HG03045 (cell line): ENCODE data around the gene ZNF618.
"Not testable (repeated sequence)": the region's sequence is repeated elsewhere in the genome, so short reads cannot be mapped to it uniquely, and the experiment has no call there.

Experiments used
- ATAC-seq: cut with Tn5 transposase; IDR thresholded peaks from one replicate; pipeline ENCODE4 v1.9.1; 2021; ENCODE audit warnings: mild to moderate bottlenecking, moderate library complexity; ENCODE audit not compliant: unreplicated experiment

Gene ZNF618

DNA sequence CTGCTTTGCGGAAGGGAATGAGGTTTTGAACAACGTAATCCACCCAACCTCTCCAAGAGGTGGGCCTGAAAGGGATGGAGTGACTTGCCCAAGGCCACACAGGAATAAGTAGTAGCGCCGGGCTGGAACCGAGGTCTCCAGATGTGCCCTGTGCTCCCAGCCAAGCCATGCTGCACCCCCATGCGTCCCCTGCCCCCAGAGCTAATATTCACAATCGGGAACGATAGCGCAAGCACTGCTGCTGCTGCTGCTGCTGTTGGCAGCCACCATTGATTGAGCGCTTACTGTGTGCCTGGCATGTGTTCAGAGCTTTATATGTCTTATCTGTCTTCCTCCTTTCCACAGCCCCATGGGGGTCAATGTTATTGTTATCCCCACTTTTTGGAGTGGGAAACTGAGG is 158.1 kb downstream of the ZNF618 start:
- no peak for ATAC-seq

DNA sequence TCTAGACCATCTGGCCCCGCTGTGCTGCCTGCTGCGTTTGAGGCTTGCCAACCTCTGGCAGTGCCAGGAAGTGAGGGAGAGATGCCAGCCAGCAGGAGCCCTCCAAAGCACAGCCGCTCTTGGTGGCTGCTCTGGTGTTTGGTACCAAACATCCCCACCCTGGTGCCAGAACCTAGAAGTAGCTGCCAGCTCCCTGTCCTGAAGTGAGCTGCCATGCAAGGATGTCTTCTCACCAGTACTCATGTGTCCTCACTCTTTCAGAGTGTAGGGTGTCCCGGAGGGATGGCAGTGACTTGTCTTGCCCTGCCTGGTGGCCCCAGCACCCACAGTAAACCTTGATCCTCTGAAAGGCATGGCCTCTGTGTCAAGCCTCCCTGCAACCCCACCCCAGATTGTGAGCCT is 158.6 kb downstream of the ZNF618 start:
- ATAC-seq = no peak

DNA sequence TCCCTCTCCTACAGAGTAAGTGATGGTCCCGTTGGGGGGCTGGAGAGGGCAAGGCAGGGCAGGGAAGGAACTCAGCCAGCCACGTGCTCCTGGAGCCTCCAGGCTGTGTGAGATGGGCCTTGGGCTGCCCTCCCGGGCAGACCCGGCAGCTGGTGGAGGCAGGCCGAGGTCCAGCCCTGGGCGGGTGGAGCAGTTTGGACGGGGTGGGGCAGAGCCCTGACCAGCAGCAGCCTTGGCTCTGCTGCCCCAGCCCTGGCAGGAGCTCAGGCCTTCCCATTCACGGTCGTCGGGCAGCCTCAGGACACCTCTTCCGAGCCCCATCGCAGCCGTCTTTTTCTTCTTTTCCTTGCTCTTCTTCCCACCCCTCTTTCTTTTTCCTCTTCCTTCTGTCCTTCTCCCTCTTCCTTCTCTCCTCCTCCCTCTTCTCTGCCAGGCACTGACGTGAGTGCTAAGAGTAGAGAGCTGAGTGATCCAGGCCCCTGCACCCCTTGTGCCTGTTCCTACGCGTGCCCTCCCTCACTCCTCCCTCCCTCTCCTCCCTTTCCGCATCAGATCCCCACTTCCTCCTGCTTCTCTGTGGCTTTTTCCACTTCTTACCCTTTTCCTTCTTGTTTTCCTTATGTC is 159.2 kb downstream of the ZNF618 start:
- no peak for ATAC-seq

DNA sequence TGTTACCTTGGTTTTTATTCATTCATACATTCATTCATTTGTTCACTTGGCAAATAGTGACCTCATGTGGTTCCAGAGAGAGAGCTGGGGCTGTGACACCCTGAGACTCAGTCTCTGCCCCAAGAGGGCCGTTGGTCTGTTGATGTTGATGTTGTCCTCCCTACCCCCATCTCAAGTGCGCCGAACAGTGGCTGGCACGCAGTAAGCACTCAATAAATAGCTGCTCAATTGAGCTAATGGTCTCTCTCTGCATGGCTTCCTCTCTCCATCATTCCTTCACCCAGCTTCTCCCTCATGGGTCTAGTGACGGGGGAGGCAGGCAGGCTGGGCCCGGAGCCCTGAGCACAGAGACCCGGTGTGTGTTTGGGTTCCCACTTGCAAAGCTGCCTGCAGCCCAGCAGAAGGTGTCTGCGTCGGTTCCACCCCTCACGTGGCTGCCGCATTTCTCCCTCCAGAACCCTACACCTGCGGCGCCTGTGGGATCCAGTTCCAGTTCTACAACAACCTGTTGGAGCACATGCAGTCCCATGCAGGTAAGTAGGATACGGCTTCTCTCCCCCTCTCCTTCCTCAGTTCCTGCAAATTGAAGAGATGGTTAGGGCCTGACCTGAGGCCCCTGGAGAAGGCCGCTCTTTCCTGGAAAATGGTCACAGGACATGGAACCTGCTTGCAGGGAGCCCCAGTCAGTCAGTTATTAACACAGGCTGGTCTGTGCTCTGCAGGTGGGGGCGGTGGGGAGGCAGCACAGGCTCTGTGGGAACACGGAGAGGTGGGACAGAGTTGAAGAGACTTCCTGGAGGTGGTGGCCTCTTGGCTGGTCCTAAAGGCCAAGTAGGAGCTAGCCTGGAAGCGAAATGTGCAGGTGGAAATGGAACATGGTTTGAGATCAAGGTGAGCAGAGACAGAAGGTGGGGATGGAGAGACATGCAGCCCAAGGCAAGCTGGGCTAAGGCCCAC is 160.0 kb downstream of the ZNF618 start:
- no peak for ATAC-seq

DNA sequence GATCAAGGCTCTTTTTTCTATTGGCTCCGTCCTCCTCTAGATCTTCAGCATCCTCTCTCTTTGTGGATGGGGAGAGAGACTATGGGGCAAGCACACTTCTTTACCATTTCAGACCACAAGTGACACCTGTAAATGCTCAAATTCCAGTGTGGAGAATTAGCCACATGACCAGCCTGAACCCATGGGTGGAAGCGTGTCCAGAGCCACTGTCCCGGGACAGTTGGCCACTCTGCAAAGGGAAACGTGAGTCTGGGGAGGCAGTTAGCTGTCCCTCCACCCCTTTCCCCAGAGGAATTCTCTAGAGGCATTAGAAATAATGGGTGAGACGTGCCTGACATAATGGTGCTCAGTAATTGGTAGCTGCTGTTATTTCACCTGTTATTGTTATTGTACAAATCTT is 161.1 kb downstream of the ZNF618 start:
- no peak for ATAC-seq

DNA sequence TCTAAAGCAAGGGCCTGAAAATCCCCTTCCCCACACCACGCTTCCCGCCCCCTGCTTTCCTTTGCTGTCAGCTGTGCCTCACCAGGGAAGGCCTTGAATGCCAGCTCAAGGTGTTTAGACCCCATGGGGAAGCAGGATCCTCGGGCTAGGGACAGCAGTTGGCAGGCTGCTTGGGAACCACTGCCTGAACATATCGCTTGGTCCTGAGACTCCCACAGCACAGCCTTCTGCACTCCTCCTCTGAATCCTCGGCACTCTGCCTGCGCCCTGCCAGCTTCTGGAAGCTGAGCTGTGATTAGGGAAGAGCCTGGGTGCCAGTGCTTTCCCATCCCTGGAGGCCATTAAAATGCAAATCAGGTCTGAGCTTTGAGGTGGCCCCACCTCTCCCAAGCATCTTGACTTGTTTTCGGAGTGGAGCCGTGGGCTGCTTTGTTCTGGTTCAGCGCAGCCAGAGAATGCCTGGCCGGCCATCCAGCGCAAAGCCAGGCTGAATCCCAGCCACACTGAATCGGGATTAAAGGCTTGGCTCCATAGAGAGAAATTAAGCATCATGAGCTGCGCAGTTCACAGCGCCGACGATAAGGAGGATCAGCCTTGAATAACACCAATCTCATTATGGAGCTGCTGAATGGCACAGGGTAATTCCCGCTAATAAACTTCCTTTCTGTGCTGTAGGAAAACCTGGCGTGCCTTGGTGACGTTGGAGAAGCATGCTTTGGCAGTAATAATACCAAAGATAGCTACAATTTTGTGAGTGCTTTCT is 162.0 kb downstream of the ZNF618 start:
- ATAC-seq = no peak

DNA sequence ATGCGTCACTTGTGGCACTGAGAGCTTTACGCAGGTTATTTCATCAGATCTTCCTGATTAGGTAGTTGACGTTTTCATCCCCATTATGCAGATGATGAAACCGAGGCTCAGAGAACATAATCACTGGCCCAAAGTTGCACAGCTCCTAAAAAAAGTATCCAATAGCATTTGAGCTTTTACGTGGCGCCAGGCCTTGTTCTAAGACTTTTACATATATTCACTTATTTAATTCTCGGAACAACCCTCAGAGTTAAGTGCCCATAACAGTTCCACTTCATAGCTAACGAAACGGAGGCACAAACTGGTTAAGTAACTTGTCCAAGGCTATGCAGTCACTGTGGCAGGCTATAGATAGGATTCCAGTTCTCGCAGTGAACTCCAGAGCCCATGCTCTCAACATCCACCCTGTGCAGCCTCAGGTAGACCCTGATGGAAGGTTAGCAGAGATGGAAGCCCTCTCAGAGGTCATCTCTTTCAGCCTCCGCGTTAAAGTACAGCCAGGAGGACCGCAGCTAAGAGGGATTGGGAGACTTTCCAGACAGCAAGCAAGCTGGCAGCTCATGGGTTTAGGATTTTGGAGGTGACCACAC is 162.7 kb downstream of the ZNF618 start:
- ATAC-seq = no peak

DNA sequence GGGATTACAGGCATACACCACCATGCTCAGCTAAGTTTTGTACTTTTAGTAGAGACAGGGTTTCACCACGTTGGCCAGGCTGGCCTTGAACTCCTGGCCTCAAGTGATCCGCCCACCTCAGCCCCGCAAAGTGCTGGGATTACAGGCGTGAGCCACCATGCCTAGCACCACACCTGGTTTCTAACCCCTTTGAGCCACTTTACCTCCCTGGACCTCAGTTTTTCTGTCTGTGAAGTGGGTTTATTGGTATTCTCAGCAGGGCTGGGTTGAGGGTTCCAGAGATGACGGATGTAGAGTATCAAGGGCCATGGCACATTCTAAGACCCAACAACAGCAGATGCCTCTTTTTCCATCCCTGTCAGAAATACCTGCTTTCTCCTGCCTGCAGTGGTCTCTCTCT is 163.4 kb downstream of the ZNF618 start:
- ATAC-seq = no peak

DNA sequence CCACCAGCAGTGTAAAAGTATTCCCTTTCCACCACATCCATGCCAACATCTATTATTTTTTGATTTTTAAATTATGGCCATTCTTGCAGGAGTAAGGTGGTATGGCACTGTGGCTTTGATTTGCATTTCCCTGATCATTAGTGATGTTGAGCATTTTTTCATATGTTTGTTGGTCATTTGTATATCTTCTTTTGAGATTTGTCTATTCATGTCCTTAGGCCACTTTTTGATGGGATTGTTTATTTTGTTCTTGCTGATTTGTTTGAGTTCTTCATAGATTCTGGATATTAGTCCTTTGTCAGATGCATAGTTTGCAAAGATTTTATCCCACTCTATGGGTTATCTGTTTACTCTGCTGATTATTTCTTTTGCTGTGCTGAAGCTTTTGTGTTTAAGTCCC is 167.6 kb downstream of the ZNF618 start:
- not testable (repeated sequence) for ATAC-seq

DNA sequence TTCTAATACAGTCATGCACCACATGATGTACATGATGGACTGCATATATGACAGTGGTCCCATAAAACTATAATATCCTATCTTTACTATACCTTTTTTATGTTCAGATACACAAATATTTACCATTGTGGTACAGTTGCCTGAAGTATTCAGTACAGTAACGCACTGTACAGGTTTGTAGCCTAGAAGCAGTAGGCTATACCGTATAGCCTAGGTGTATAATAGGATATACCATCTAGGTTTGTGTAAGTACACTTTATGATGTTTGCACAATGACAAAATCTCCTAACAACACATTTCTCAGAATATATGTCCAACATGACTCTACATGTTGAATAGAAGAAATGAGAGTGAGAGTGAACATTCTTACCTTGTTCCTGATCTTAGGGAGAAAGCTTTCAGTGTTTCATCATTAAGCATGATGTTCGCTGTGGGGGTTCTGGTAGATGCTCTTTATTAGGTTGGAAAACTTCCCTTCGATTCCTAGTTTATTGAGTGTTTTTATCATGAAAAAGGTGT is 170.2 kb downstream of the ZNF618 start:
- no peak for ATAC-seq

DNA sequence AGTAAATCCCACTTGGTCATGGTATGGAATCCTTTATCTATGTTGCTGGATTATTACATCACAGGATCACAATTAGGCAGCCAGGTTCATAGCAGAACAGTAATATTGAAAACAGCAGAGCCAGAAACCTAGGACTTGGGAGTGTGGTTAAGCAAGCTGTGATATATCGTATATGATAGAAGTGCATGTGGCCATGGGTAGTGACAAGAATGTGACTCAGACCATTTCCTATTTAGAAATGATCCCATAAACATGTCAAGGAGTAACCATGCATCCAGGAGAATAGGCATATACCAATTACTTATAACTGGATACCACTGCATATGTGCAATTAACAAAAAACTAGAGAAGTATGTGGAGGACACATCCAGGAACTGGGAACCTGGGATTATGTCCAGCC is 170.8 kb downstream of the ZNF618 start:
- ATAC-seq = no peak

DNA sequence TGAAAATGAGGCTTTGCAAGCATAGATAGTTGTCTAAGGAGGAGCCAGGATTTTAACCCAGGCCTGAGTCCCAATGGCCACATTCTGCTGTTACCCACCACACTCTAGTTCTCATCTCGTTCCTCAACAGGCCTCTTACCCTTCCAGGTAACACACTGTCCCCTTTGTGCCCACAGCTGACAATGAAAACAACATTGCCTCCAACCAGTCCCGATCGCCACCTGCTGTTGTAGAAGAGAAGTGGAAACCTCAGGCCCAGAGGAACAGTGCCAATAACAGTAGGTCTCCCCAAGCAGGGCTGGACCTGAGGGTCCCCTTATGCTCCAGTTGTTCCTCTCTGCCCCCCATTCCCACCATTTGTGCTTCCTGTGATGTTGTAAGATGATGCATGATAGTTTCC is 171.6 kb downstream of the ZNF618 start:
- no peak for ATAC-seq

DNA sequence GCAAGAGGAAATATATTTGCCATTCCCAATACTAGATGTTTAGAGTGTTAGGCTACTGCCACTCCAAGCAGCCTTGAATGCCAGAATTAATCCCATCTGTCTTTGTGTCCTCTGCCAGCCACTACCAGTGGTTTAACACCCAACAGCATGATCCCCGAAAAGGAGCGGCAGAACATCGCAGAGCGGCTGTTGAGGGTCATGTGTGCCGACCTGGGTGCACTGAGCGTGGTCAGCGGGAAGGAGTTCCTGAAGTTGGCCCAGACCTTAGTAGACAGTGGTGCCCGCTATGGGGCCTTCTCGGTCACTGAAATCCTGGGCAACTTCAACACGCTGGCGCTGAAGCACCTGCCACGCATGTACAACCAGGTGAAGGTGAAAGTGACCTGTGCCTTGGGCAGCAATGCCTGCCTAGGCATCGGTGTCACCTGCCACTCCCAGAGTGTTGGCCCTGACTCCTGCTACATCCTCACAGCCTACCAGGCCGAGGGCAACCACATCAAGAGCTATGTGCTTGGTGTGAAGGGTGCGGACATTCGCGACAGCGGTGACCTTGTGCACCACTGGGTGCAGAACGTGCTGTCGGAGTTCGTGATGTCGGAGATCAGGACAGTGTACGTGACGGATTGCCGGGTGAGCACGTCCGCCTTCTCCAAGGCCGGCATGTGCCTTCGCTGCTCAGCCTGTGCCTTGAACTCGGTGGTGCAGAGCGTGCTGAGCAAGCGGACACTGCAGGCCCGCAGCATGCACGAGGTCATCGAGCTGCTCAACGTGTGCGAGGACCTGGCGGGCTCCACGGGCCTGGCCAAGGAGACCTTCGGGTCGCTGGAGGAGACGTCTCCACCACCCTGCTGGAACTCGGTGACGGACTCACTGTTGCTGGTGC is 172.7 kb downstream of the ZNF618 start:
- no peak for ATAC-seq

DNA sequence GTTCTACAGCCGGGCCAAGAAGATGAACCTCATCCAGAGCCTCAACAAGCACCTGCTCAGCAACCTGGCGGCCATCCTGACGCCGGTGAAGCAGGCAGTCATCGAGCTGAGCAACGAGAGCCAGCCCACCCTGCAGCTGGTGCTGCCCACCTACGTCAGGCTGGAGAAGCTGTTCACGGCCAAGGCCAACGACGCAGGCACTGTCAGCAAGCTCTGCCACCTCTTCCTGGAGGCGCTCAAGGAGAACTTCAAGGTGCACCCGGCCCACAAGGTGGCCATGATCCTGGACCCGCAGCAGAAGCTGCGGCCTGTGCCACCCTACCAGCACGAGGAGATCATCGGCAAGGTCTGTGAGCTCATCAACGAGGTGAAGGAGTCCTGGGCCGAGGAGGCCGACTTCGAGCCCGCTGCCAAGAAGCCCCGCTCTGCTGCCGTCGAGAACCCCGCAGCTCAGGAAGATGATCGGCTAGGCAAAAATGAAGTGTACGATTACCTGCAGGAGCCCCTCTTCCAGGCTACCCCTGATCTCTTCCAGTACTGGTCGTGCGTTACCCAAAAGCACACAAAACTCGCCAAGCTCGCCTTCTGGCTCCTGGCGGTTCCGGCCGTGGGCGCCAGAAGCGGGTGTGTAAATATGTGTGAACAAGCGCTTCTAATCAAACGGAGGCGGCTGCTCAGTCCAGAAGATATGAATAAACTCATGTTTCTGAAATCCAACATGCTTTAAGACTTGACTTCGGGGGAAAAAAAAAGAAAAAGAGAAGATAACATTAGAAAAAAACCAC is 173.5 kb downstream of the ZNF618 start:
- no peak for ATAC-seq

DNA sequence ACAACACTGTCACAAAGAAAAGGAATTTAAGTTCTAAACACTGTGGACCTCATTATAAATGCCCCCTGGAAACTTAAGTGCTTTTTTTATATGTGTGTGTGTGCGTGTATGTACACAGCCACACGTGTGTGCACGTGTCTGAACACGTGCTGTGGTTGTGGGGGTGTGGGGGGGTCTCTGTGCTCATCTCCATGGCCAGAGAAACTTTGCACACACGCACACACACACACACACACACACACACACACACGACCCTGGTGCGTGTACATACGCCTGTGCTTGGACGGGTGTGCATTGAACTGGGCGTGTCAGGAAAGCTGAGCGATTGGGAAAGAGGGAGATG is 174.1 kb downstream of the ZNF618 start:
- no peak for ATAC-seq

DNA sequence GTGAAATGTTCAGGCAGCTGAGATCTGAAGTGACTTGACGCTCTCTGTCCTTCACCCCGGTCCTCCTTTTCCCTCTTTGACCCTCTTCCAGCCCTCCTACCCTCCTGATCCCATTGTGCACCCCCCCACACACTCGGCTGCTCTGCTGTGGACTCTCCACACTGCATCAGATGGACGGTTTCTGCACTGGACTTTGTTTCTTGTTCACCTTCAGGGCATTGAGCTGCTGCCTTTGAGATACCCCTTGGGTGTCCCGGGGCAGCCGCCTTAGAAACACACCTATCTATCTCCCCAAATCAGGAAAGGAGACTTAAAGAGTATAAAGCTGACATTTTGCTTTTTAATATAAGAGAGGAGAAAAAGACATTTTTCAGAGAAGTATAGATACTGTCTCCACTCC is 174.5 kb downstream of the ZNF618 start:
- ATAC-seq = no peak

DNA sequence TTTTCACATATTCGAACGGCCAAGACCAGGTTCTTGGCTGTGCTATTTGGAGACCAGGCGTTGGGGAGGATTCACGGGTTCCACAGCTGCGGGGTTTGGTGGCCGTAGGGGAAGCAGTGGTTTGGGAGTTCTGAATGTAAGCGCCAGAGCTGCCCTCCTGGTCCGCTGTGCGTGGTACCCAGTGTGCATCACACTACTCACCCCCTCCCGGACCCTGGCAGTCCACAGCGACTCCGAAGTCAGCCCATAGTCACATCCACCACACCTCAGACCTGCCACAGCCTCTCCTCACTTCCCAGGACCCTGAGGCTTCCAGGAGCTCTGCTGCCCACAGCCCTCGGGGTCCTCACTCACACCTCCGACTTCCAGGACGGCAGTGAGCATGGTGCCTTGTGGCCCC is 175.2 kb downstream of the ZNF618 start:
- ATAC-seq = no peak

DNA sequence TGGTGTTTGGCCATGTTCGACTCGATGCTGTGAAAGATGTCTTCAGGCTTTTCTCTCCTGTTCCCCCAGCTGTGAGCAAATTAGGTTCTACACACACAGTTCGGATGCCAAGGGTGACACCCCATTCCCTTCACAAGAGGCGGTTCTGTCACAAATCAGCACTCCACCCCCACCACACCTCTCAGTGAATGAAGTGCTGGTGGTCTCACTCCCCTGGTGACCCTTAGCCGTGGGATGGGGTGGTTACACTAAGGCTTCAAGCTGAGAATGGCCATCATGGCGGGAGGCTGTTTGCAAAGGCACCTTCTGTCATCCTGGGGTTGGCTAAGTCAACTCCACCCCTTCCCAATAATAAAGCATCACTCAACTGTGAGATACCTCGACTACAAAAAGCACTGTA is 175.6 kb downstream of the ZNF618 start:
- no peak for ATAC-seq

DNA sequence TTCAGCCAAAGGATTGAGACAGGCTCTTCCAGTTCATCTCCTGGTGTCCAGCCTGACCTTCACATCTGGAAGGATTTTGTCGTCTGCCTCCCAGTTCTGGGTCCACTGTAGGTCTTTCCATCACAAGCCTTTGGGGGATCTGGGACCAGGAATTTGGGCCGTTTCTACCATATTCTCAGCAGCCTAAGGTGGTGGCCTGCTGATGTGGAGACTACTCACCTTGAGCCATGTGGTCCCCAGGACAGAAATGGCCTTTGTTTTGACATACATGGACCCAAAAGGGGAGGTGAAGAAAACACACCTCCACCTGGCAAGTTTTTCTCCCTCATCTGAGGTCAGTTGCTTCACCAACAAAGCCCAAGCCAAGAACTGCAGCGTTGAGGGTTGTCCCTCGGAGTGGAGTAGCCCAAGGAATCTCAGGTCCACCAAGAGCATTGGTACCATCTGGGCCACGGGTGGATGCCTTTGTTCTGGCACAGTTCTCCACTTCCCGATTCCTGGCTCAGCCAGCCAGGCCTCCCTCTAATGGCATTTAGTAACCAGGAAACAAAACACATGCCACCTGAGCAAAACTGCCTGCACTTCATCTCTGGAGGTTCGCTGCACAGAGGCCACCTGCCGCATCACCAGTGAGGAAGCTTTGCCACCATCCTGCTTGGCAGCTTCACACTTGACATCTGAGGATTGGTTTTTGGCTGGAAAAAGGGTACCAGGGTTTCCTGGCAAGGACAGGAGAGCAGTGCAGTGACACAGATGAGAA is 177.3 kb downstream of the ZNF618 start:
- no peak for ATAC-seq
